ENCODE results near the gene MXI1.
A peak's percentile ranks its signal among the peaks of the same experiment; 100 is the strongest.

MXI1 gene

GRCh38 chr10:110305767-110306451 is 98.5 kb downstream of the MXI1 start:
- peak; percentile 44 for DNase-seq (ENCODE audit: extremely low spot score)
- no peak for TF ChIP-seq CTBP1 (IDR thresholded peaks at IDR 0.05; ENCODE audit: borderline replicate concordance)
- no peak for TF ChIP-seq ZNF384 (IDR thresholded peaks at IDR 0.05)
- no peak for TF ChIP-seq SP1 (IDR thresholded peaks at IDR 0.05)
- no peak for TF ChIP-seq ELF4 (IDR thresholded peaks at IDR 0.05)
- TF ChIP-seq HDGF (IDR thresholded peaks at IDR 0.05; ENCODE audit: borderline replicate concordance) = no peak
- no peak for TF ChIP-seq FOXM1 (IDR thresholded peaks at IDR 0.05; ENCODE audit: borderline replicate concordance)
- TF ChIP-seq TARDBP (IDR thresholded peaks at IDR 0.05) = no peak
- TF ChIP-seq FOXK2 (IDR thresholded peaks at IDR 0.05) = no peak
- no peak for TF ChIP-seq LEF1 (IDR thresholded peaks at IDR 0.05; ENCODE audit: borderline replicate concordance)
- ChIA-PET POLR2A (interaction anchor here (0.8 to 1.9 kb wide), 10 partner anchors 8 to 497 kb away, joined by 3 to 9 read pairs (median 5); partner anchors contain the start of gene ADD3), CTCF (interaction anchor here (0.5 to 1.3 kb wide), 7 partner anchors 10 to 551 kb away, joined by 3 to 5 read pairs (median 3); no protein-coding TSS in a partner anchor)

DNA sequence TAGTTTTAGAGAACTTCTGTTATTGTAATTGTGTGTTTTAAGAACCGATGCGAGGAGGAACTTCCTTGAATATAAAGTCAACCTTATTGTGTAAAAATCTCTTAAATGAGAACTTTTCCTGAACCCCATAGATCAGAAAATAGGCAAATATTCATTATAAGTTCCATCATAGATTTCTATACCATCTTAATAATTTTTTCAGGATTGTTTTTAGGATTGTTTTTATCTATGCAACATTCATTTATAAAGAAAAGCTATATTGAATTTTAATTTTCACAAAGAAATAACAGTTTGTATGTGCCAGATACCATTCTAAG is 99.0 kb downstream of the MXI1 start:
- no peak for DNase-seq (ENCODE audit: extremely low spot score)
- ChIA-PET POLR2A (interaction anchor here (0.8 to 1.8 kb wide), 3 partner anchors 48 to 302 kb away, joined by 3 to 6 read pairs (median 5); partner anchors contain the start of gene ADD3), CTCF (interaction anchor here (0.6 to 1.5 kb wide), 7 partner anchors 11 to 551 kb away, joined by 3 to 5 read pairs (median 3); no protein-coding TSS in a partner anchor)
- TF ChIP-seq SUZ12 (IDR thresholded peaks at IDR 0.05) = no peak
- TF ChIP-seq TARDBP (IDR thresholded peaks at IDR 0.05) = no peak
- no peak for TF ChIP-seq NFRKB (IDR thresholded peaks at IDR 0.05)
- TF ChIP-seq SP1 (IDR thresholded peaks at IDR 0.05) = no peak
- no peak for TF ChIP-seq HDGF (IDR thresholded peaks at IDR 0.05; ENCODE audit: borderline replicate concordance)
- TF ChIP-seq CTBP1 (IDR thresholded peaks at IDR 0.05; ENCODE audit: borderline replicate concordance) = no peak
- TF ChIP-seq LEF1 (IDR thresholded peaks at IDR 0.05; ENCODE audit: borderline replicate concordance) = no peak
- no peak for TF ChIP-seq FOXM1 (IDR thresholded peaks at IDR 0.05; ENCODE audit: borderline replicate concordance)
- no peak for TF ChIP-seq BHLHE40 (IDR thresholded peaks at IDR 0.05; ENCODE audit: borderline replicate concordance)
- no peak for TF ChIP-seq FOXA1 (IDR thresholded peaks at IDR 0.05)
- TF ChIP-seq ZNF384 (IDR thresholded peaks at IDR 0.05) = no peak
- no peak for TF ChIP-seq PKNOX1 (IDR thresholded peaks at IDR 0.05)
- TF ChIP-seq ARNT (IDR thresholded peaks at IDR 0.05) = no peak
- TF ChIP-seq L3MBTL2 (conservative IDR thresholded peaks at IDR 0.05) = no peak
- TF ChIP-seq FOXK2 (IDR thresholded peaks at IDR 0.05) = no peak
- TF ChIP-seq ELF4 (IDR thresholded peaks at IDR 0.05) = no peak

DNA sequence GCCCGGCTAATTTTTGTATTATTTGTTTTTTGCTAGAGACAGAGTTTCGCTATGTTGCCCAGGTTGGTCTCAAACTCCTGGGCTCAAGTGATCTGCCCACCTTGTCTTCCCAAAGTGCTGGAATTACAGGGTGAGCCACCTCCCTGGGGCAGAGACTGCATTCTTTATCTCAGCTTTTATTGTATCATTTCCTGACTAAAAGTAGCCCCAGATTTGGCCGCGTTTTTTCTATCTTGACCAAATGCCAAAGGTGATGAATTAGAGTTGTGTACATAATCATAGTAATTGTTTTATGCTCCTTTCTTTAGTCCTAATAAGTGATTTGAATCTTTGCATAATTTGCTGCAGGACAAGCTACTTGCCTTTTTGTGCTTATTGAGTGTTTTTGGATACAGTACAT is 100.4 kb downstream of the MXI1 start:
- no peak for DNase-seq (ENCODE audit: extremely low spot score)
- TF ChIP-seq FOXA1 (IDR thresholded peaks at IDR 0.05) (no peak), ELF4 (IDR thresholded peaks at IDR 0.05) (no peak), L3MBTL2 (conservative IDR thresholded peaks at IDR 0.05) (no peak), FOXK2 (IDR thresholded peaks at IDR 0.05) (no peak), BHLHE40 (IDR thresholded peaks at IDR 0.05; ENCODE audit: borderline replicate concordance) (no peak), LEF1 (IDR thresholded peaks at IDR 0.05; ENCODE audit: borderline replicate concordance) (no peak), HDGF (IDR thresholded peaks at IDR 0.05; ENCODE audit: borderline replicate concordance) (no peak), NFRKB (IDR thresholded peaks at IDR 0.05) (no peak), SUZ12 (IDR thresholded peaks at IDR 0.05) (no peak), TARDBP (IDR thresholded peaks at IDR 0.05) (no peak), PKNOX1 (IDR thresholded peaks at IDR 0.05) (no peak), ARNT (IDR thresholded peaks at IDR 0.05) (no peak), SP1 (IDR thresholded peaks at IDR 0.05) (no peak), FOXM1 (IDR thresholded peaks at IDR 0.05; ENCODE audit: borderline replicate concordance) (no peak), CTBP1 (IDR thresholded peaks at IDR 0.05; ENCODE audit: borderline replicate concordance) (no peak), ZNF384 (IDR thresholded peaks at IDR 0.05) (no peak)
- ChIA-PET POLR2A (no interaction called here), CTCF (interaction anchor here (1.4 to 1.5 kb wide), 3 partner anchors 98 to 300 kb away, joined by 3 read pairs; no protein-coding TSS in a partner anchor)

- no peak for DNase-seq (ENCODE audit: extremely low spot score)
- ChIA-PET POLR2A (interaction anchor here (0.8 kb wide), 1 partner anchor 234 kb away, joined by 3 read pairs; no protein-coding TSS in a partner anchor), CTCF (interaction anchor here (0.6 to 1.0 kb wide), 4 partner anchors 9 to 238 kb away, joined by 3 to 8 read pairs (median 4); no protein-coding TSS in a partner anchor)
- TF ChIP-seq FOXA1 (IDR thresholded peaks at IDR 0.05) (no peak), ARNT (IDR thresholded peaks at IDR 0.05) (no peak), BHLHE40 (IDR thresholded peaks at IDR 0.05; ENCODE audit: borderline replicate concordance) (no peak), NFRKB (IDR thresholded peaks at IDR 0.05) (no peak), SUZ12 (IDR thresholded peaks at IDR 0.05) (no peak), CTBP1 (IDR thresholded peaks at IDR 0.05; ENCODE audit: borderline replicate concordance) (no peak), L3MBTL2 (conservative IDR thresholded peaks at IDR 0.05) (no peak)
These were observed 103.3 kb downstream of the MXI1 start for GRCh38 chr10:110310741-110311140.

GRCh38 chr10:110311357-110311949 is 104.0 kb downstream of the MXI1 start:
- DNase-seq (ENCODE audit: extremely low spot score) = peak; percentile 67
- ChIA-PET POLR2A (no interaction called here), CTCF (interaction anchor here (1.0 to 1.3 kb wide), 2 partner anchors 235 to 289 kb away, joined by 4 to 8 read pairs; no protein-coding TSS in a partner anchor)
- TF ChIP-seq ZNF384 (IDR thresholded peaks at IDR 0.05) (no peak), L3MBTL2 (conservative IDR thresholded peaks at IDR 0.05) (no peak), NFRKB (IDR thresholded peaks at IDR 0.05) (no peak), SUZ12 (IDR thresholded peaks at IDR 0.05) (no peak), SP1 (IDR thresholded peaks at IDR 0.05) (no peak), TARDBP (IDR thresholded peaks at IDR 0.05) (no peak), HDGF (IDR thresholded peaks at IDR 0.05; ENCODE audit: borderline replicate concordance) (no peak), FOXA1 (IDR thresholded peaks at IDR 0.05) (no peak), CTBP1 (IDR thresholded peaks at IDR 0.05; ENCODE audit: borderline replicate concordance) (no peak), FOXM1 (IDR thresholded peaks at IDR 0.05; ENCODE audit: borderline replicate concordance) (no peak), ARNT (IDR thresholded peaks at IDR 0.05) (no peak), PKNOX1 (IDR thresholded peaks at IDR 0.05) (no peak)
